ENCODE results near the gene SHB. TPM values are rescaled to one million over a fixed set of nuclear protein-coding genes. Genes with fewer than 3 reads are reported as not detected.

Gene SHB
- total RNA-seq, 1 donor from 2014 or later: 1.1 TPM

DNA sequence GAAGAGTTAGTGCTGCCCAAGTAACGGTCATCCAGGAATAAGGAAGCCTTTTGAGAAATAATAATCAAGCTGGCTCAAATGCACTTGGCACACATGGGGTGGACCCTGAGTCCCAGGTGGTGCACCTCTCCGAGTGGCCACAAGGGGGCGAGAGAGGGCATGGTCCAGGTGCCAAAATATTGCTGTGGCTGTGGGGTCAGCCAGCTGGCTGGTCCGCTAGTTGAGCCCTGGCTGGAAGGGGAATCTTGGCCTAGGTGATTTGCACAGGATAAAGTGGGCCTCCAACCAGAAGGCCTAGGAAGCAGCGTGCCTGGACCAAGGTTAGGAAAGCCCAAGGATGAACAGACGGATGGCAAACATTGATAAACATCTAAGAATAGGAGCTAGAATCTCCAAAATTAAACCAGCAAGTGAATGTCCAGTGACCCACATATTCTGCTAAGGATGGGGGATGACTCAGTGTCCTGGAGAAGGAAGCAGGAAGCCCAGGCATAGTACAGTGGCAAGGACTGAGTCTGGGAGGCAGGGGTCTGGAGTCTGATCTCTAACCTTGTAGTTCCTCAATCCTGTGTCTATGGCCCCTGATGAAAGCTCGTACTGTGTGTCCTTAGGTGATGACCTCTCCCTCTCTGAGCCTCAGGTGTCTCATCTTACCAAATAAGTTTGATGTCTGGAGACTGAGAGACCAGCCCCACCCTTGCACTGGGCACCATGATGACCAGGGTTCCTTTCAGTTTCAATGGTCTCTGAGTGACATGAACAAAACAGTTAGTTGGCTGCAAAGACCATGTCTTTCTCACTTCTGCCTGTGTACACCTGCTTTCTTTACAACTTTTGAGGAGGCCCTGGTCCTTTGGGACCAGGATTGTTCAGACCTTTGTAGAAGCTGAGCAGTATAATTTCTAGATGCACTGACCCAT lies 19.2 kb upstream of the SHB start:
- peaks cover 67% of the 10 kb centered on the region for H3K4me1 Mint-ChIP-seq
- H3K4me3 Mint-ChIP-seq: peak overlapping the region; percentile 9
- H3K79me2 ChIP-seq (ENCODE audit: low read depth): no peaks in the 10 kb centered on the region
- H3K27ac ChIP-seq: no peak overlapping the region
- H3K4me2 ChIP-seq: no peak overlapping the region
- no peaks in the 10 kb centered on the region for H3K36me3 ChIP-seq
- H3K27me3 ChIP-seq: peaks cover 37% of the 10 kb centered on the region
- DNase-seq (ENCODE audit: low spot score): peak; percentile 78
- peaks cover 13% of the 10 kb centered on the region for H3K27me3 Mint-ChIP-seq (ENCODE audit: insufficient read depth, low read depth)
- no peak overlapping the region for H3K4me3 ChIP-seq
- no peaks in the 10 kb centered on the region for H3K9me3 ChIP-seq (ENCODE audit: low read depth)
- H3K27ac Mint-ChIP-seq: no peak overlapping the region
- peaks cover 7% of the 10 kb centered on the region for H4K20me1 ChIP-seq (ENCODE audit: low read depth)
- no peak overlapping the region for H3K9ac ChIP-seq
- peaks cover 39% of the 10 kb centered on the region for H3K4me1 ChIP-seq
- TF ChIP-seq CTCF (IDR thresholded peaks at IDR 0.05) (peak; percentile 97), EZH2phosphoT487 (IDR thresholded peaks at IDR 0.05) (no peak)
- no peaks in the 10 kb centered on the region for H3K36me3 Mint-ChIP-seq
- H2AFZ ChIP-seq (replicated peaks): no peak overlapping the region
- H3F3A ChIP-seq (ENCODE audit: low read depth): peaks cover 27% of the 10 kb centered on the region
- no peaks in the 10 kb centered on the region for H3K9me3 Mint-ChIP-seq

GRCh38 chr9:38086496-38086895 lies 17.5 kb upstream of the SHB start:
- Histone ChIP-seq H4K20me1 (ENCODE audit: low read depth) (peaks cover 7% of the 10 kb centered on the region), H3K9me3 (ENCODE audit: low read depth) (no peaks in the 10 kb centered on the region), H3F3A (ENCODE audit: low read depth) (peaks cover 32% of the 10 kb centered on the region), H3K4me1 (peaks cover 41% of the 10 kb centered on the region), H3K27ac (no peak overlapping the region), H2AFZ (replicated peaks) (no peak overlapping the region), H3K27me3 (peaks cover 54% of the 10 kb centered on the region), H3K4me3 (no peak overlapping the region), H3K9ac (no peak overlapping the region), H3K79me2 (ENCODE audit: low read depth) (no peaks in the 10 kb centered on the region), H3K4me2 (peak overlapping the region; percentile 29), H3K36me3 (no peaks in the 10 kb centered on the region)
- TF ChIP-seq EZH2phosphoT487 (IDR thresholded peaks at IDR 0.05): no peak
- no peak for TF ChIP-seq CTCF (IDR thresholded peaks at IDR 0.05)
- TF ChIP-seq EZH2 (IDR thresholded peaks at IDR 0.05): no peak
- Mint-ChIP-seq H3K9me3 (no peaks in the 10 kb centered on the region), H3K27ac (no peak overlapping the region), H3K36me3 (no peaks in the 10 kb centered on the region), H3K4me3 (no peak overlapping the region), H3K4me1 (peaks cover 67% of the 10 kb centered on the region), H3K27me3 (ENCODE audit: insufficient read depth, low read depth) (peaks cover 18% of the 10 kb centered on the region)
- no peak for DNase-seq (ENCODE audit: low spot score)

GRCh38 chr9:38085308-38085707 lies 16.3 kb upstream of the SHB start:
- Histone ChIP-seq H3K27me3 (peaks cover 61% of the 10 kb centered on the region), H2AFZ (replicated peaks) (no peak overlapping the region), H3K9me3 (ENCODE audit: low read depth) (no peaks in the 10 kb centered on the region), H3K36me3 (no peaks in the 10 kb centered on the region), H3K4me2 (no peak overlapping the region), H3K9ac (no peak overlapping the region), H4K20me1 (ENCODE audit: low read depth) (peaks cover 7% of the 10 kb centered on the region), H3K4me3 (no peak overlapping the region), H3K4me1 (peaks cover 40% of the 10 kb centered on the region), H3K79me2 (ENCODE audit: low read depth) (no peaks in the 10 kb centered on the region), H3K27ac (no peak overlapping the region), H3F3A (ENCODE audit: low read depth) (peaks cover 32% of the 10 kb centered on the region)
- Mint-ChIP-seq H3K4me1 (peaks cover 60% of the 10 kb centered on the region), H3K27me3 (ENCODE audit: insufficient read depth, low read depth) (peaks cover 18% of the 10 kb centered on the region), H3K27ac (no peak overlapping the region), H3K4me3 (no peak overlapping the region), H3K36me3 (no peaks in the 10 kb centered on the region), H3K9me3 (no peaks in the 10 kb centered on the region)
- TF ChIP-seq EZH2phosphoT487 (IDR thresholded peaks at IDR 0.05) (no peak), EZH2 (IDR thresholded peaks at IDR 0.05) (no peak), CTCF (IDR thresholded peaks at IDR 0.05) (no peak)
- DNase-seq (ENCODE audit: low spot score): no peak
